Astrocyte (in vitro differentiated cells and primary cell): ENCODE results near the gene KCNMA1.

Source experiments
- CTCF ChIP-seq: IDR thresholded peaks from 2 replicates; pipeline ENCODE4 v1.5.1; 2011; ENCODE audit warnings: low read depth, mild to moderate bottlenecking, inconsistent platforms, low read length, moderate library complexity; ENCODE audit not compliant: insufficient read depth
- EZH2 ChIP-seq: IDR thresholded peaks from 2 replicates; pipeline ENCODE4 v1.6.1; 2012; ENCODE audit warnings: mild to moderate bottlenecking, low read length, inconsistent platforms; ENCODE audit not compliant: insufficient read depth

GRCh38 chr10:77043420-77043763 is 594.2 kb downstream of the KCNMA1 start:
- TF ChIP-seq CTCF = no peak
- no peak for TF ChIP-seq EZH2
